Activated B cell treated with CpG ODN at 0.5 μM for 24 hours (primary cell): ENCODE data around the gene BRF1. TPM values are rescaled to one million over a fixed set of nuclear protein-coding genes. Genes with fewer than 3 reads are reported as not detected.

ENCODE experiments used
- ATAC-seq: fragments of 200-7000 bp; cut with Tn5 transposase; one replicate; pipeline ENCODE4 v1.10.0; 2021; ENCODE audit warnings: low read depth, mild to moderate bottlenecking, moderate library complexity
- CTCF ChIA-PET: fragments of 350-600 bp; sonication (Branson Sonifier 250); formaldehyde crosslinking; loops from one replicate; lab custom pipeline; 2021; ENCODE audit warnings: antibody characterized with exemption; lab: Charles Lee
- POLR2A ChIA-PET: fragments of 350-600 bp; sonication (Branson Sonifier 250); formaldehyde crosslinking; loops from one replicate; lab custom pipeline; 2021; ENCODE audit warnings: antibody characterized with exemption; lab: Charles Lee
- DNase-seq: peaks from one replicate; pipeline ENCODE4 v3.0.0; 2022
- H3K27ac Mint-ChIP-seq: one replicate; pipeline ENCODE4 v1.8.0; 2020; ENCODE audit warnings: mixed read lengths
- H3K27me3 Mint-ChIP-seq: one replicate; pipeline ENCODE4 v1.8.0; 2021; ENCODE audit warnings: mixed read lengths
- H3K36me3 Mint-ChIP-seq: one replicate; pipeline ENCODE4 v1.8.0; 2021; ENCODE audit warnings: low read depth, mixed read lengths
- H3K4me1 Mint-ChIP-seq: one replicate; pipeline ENCODE4 v1.8.0; 2021; ENCODE audit warnings: mixed read lengths
- H3K4me3 Mint-ChIP-seq: one replicate; pipeline ENCODE4 v1.8.0; 2020; ENCODE audit warnings: mild to moderate bottlenecking, mixed read lengths
- H3K9me3 Mint-ChIP-seq: one replicate; pipeline ENCODE4 v1.8.0; 2020; ENCODE audit warnings: mixed read lengths
- intact Hi-C: fragments of 100-400 bp; cut with micrococcal nuclease; formaldehyde crosslinking; loops from one replicate; pipeline ENCODE4 v1.15.1; 2024
- total RNA-seq: library from RNA; stranded (reverse); gene quantifications from 2 replicates; pipeline ENCODE4 v1.2.3, GENCODE V29; 2022
- TF ChIP-seq, protein P1 (sequence below): fragments of 200-600 bp; IDR thresholded peaks from one replicate; pipeline ENCODE4 v1.8.0; 2022; ENCODE audit warnings: antibody characterized with exemption, mild to moderate bottlenecking

Gene BRF1
- total RNA-seq, 1 donor from 2014 or later = 32.8 TPM

DNA sequence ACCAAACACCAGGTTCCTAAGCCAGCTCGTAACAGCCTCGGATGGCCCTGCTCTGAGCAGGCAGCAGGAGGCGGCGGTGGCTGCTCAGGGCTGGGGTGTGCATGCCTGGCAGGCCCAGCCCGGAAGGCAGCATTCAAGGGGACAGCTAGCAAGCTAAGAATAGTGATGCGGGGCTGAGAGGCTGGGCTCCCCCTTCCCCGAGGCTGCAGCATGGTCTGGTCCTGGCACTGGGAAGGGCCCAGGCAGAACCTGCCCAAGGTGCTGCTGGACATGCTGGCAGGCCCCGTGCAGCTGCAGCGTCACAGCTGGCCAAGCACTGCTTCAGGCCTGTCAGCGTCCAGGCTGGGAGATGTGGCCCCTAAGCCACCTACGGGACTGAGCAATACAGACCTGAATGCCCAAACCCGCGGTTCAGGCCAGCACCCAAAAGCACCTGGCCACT is 93.3 kb downstream of the BRF1 start:
- no peak for ATAC-seq
- POLR2A ChIA-PET = no interaction called here
- Mint-ChIP-seq H3K36me3 (peaks cover 15% of the 10 kb centered on the region), H3K4me3 (no peak overlapping the region), H3K4me1 (peaks cover 6% of the 10 kb centered on the region), H3K27me3 (no peaks in the 10 kb centered on the region), H3K27ac (no peak overlapping the region), H3K9me3 (no peaks in the 10 kb centered on the region)
- no peak for DNase-seq
- CTCF ChIA-PET = no interaction called here
- TF ChIP-seq, protein P1, sequence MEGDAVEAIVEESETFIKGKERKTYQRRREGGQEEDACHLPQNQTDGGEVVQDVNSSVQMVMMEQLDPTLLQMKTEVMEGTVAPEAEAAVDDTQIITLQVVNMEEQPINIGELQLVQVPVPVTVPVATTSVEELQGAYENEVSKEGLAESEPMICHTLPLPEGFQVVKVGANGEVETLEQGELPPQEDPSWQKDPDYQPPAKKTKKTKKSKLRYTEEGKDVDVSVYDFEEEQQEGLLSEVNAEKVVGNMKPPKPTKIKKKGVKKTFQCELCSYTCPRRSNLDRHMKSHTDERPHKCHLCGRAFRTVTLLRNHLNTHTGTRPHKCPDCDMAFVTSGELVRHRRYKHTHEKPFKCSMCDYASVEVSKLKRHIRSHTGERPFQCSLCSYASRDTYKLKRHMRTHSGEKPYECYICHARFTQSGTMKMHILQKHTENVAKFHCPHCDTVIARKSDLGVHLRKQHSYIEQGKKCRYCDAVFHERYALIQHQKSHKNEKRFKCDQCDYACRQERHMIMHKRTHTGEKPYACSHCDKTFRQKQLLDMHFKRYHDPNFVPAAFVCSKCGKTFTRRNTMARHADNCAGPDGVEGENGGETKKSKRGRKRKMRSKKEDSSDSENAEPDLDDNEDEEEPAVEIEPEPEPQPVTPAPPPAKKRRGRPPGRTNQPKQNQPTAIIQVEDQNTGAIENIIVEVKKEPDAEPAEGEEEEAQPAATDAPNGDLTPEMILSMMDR = no peak
- intact Hi-C loops = no loop called here

DNA sequence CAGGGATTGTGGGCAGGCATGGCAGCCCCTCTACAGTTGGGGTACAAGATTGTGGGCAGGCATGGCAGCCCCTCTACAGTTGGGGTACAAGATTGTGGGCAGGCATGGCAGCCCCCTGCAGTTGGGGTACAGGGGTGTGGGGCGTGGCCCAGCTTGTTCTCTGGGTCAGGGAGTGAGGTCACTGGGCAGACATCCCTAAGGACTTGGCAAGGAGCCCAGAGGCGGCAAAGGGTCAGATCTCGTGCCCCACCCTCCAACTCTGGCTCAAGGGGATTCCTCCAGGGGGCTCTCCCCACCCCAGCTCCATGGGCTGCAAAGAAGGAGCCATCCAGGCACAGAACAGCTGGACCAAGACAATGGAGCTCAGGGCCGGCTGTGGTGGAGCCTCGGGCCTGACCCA is 93.9 kb downstream of the BRF1 start:
- ChIA-PET POLR2A (no interaction called here), CTCF (no interaction called here)
- ATAC-seq (no peak), DNase-seq (no peak)
- intact Hi-C loops = no loop called here
- peaks cover 12% of the 10 kb centered on the region for H3K36me3 Mint-ChIP-seq
- TF ChIP-seq, protein P1 = no peak
- H3K9me3 Mint-ChIP-seq = no peaks in the 10 kb centered on the region
- H3K27ac Mint-ChIP-seq = no peak overlapping the region
- H3K27me3 Mint-ChIP-seq = no peaks in the 10 kb centered on the region
- no peak overlapping the region for H3K4me3 Mint-ChIP-seq
- H3K4me1 Mint-ChIP-seq = peaks cover 10% of the 10 kb centered on the region

GRCh38 chr14:105205673-105206208 is 95.1 kb downstream of the BRF1 start:
- H3K4me3 Mint-ChIP-seq = no peak overlapping the region
- ATAC-seq = no peak
- peaks cover 8% of the 10 kb centered on the region for H3K36me3 Mint-ChIP-seq
- no peaks in the 10 kb centered on the region for H3K9me3 Mint-ChIP-seq
- CTCF ChIA-PET = no interaction called here
- no peak for DNase-seq
- peaks cover 2% of the 10 kb centered on the region for H3K27me3 Mint-ChIP-seq
- TF ChIP-seq, protein P1 = no peak
- H3K4me1 Mint-ChIP-seq = peaks cover 14% of the 10 kb centered on the region
- no peak overlapping the region for H3K27ac Mint-ChIP-seq
- intact Hi-C loops = no loop called here
- POLR2A ChIA-PET = no interaction called here

GRCh38 chr14:105204931-105205672 is 95.7 kb downstream of the BRF1 start:
- POLR2A ChIA-PET = interaction anchor here (1.2 kb wide), 1 partner anchor 9 kb away, joined by 3 read pairs; no protein-coding TSS in a partner anchor
- intact Hi-C loops = loop anchor here (5.0 kb wide), 1 partner anchor 77 kb away; no protein-coding TSS in a partner anchor

More at GRCh38 chr14:105204931-105205672, 95.7 kb downstream of the BRF1 start:
- Mint-ChIP-seq H3K36me3 (peaks cover 4% of the 10 kb centered on the region), H3K27me3 (peaks cover 8% of the 10 kb centered on the region), H3K4me1 (peaks cover 14% of the 10 kb centered on the region), H3K4me3 (no peak overlapping the region), H3K9me3 (no peaks in the 10 kb centered on the region), H3K27ac (no peak overlapping the region)
- ATAC-seq = no peak
- CTCF ChIA-PET = no interaction called here
- no peak for DNase-seq
- TF ChIP-seq, protein P1 = no peak
